OCI-M2 (cell line): Measurements from ENCODE around the gene SLC22A3.
"Not testable (repeated sequence)": the region's sequence is repeated elsewhere in the genome, so short reads cannot be mapped to it uniquely, and the experiment has no call there.

Experiments
- DNase-seq: peaks from one replicate; lab custom pipeline; 2025; ENCODE audit not compliant: unreplicated experiment; lab: John Stamatoyannopoulos, UW

Gene SLC22A3, protein sequence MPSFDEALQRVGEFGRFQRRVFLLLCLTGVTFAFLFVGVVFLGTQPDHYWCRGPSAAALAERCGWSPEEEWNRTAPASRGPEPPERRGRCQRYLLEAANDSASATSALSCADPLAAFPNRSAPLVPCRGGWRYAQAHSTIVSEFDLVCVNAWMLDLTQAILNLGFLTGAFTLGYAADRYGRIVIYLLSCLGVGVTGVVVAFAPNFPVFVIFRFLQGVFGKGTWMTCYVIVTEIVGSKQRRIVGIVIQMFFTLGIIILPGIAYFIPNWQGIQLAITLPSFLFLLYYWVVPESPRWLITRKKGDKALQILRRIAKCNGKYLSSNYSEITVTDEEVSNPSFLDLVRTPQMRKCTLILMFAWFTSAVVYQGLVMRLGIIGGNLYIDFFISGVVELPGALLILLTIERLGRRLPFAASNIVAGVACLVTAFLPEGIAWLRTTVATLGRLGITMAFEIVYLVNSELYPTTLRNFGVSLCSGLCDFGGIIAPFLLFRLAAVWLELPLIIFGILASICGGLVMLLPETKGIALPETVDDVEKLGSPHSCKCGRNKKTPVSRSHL

DNA sequence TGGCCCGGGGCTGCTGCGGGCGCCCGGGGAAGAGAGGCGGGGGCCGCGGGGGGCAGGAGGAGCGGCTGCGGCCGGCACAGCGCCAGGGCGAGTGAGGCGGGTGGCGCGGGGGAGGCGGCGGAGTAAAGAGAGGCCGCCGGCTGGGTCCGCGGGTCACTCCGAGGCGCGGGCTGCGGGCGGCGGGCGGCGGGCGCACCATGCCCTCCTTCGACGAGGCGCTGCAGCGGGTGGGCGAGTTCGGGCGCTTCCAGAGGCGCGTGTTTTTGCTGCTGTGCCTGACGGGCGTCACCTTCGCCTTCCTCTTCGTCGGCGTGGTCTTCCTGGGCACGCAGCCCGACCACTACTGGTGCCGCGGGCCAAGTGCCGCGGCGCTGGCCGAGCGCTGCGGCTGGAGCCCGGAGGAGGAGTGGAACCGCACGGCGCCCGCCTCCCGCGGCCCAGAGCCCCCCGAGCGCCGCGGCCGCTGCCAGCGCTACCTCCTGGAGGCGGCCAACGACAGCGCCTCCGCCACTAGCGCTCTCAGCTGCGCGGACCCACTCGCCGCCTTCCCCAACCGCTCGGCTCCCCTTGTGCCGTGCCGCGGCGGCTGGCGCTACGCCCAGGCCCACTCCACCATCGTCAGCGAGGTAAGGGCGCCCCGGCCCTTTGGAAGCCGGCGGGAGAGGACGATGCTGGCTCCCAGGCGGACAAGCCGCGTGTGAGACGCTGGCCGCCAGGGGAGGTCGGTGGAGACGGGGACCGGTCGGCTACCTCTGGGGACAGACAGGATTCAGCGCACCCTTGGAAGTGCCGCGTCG is at the start of gene SLC22A3:
SLC22A3 (plus strand) TSS at position 156 of the 797 bp plus-strand sequence; CDS start at position 198, 42 bp downstream.
- no peak for DNase-seq

DNA sequence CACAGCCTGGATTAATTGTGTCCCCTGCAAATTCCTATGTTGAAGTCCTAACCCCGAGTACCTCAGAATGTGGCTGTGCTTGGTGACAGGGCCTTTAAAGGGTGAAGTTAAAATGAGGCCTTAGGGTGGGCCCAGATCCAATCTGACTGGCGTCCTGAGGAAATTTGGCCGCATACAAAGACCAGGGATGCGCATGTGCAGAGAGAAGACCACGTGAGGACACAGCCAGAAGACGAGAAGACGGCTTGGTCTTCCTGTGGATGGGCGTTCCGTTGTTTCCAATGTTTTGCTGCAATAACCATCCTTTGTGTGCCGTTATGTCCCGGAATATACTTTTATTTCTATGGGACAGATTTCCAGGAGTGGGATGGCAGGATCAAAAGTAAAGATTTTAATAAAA is 48.6 kb upstream of the SLC22A3 start:
- no peak for DNase-seq

DNA sequence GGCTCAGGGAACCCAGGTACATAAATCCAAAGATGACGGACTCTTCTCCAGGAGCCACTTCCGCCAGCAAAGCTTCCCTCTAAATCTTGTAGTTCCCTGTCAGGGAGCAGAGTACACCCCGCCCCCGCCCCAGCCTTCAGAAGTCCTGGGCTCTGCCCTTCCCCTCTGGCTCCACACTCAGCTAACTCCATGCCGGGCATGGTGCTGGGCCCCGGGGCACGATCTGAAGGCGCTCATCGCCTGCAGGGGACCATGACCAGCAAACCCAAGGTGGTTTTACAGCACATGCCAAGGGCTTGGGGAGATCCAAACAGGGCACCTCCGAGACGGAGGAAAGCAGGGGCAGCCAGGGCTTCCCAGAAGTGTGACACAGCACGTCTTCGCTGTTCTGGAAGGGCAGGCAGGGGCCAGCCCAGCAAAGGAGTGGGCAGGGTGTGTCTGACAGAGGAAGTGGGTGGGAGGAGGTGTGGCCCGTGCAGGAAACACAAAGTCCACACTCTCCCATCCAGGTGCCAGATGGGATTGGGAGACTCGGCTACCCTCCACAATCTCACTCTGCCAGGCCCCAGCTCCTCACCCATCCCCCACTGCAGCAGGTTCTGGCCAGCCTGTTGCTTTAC is 48.0 kb upstream of the SLC22A3 start:
- no peak for DNase-seq

DNA sequence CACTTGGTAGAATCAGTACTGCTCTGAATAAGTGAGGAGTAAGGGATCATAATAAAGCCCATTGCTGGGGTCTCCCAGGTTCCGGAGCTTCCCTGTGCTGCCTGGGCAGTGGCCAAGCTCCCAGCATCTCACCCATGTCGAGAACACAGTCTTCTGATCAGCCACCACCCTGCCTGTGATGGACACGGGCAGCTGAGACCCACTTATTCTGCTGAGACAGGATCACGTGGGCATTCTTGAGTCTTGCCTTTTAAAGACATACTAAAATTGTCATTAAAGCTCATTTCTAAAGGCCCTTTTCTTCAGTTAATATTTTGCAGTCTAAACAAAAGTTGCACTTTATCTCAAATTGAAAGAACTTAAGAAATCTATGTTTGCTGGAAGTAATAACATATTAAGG is 46.8 kb upstream of the SLC22A3 start:
- no peak for DNase-seq

DNA sequence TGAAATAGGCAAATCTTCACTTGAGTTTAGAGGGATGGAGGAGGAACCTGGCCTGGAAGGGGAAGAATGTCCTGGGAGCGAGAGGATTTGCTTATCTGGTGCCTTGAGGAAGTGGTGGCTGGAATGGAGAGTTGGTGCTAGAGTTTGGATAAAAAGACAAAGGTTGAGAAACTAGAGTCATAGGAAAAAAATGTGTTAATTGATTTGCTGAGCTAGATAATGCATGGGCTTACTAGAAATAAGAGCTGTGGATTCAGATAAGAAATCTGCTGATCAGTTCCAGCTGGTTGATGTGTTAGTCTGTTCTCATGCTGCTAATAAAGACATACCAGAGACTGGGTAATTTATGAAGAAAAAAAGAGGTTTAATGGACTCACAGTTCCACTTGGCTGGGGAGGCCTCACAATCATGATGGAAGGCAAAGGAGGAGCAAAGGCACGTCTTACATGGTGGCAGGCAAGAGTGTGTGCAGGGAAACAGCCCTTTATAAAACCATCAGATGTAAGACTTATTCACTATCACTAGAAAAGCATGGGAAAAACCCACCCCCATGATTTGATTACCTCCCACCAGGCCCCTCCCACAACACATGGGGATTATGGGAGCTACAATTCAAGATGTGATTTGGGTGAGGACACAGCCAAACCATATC is 45.6 kb upstream of the SLC22A3 start:
- DNase-seq: not testable (repeated sequence)

DNA sequence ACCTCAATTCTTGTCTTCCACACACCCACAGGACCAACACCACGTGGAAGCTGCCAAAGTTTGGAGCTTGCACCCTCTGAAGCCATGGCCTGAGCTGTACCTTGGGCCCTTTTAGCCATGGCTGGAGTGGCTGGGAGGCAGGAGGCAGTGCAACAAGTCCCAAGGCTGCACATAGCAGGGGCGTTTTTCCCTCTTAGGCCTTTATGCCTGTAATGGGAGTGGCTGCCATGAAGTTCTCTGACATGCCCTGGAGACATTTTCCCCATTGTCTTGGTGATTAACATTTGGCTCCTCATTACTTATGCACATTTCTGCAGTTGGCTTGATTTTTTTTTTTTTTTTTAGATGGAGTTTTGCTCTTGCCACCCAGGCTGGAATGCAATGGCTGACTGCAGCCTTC is 44.4 kb upstream of the SLC22A3 start:
- DNase-seq: no peak

DNA sequence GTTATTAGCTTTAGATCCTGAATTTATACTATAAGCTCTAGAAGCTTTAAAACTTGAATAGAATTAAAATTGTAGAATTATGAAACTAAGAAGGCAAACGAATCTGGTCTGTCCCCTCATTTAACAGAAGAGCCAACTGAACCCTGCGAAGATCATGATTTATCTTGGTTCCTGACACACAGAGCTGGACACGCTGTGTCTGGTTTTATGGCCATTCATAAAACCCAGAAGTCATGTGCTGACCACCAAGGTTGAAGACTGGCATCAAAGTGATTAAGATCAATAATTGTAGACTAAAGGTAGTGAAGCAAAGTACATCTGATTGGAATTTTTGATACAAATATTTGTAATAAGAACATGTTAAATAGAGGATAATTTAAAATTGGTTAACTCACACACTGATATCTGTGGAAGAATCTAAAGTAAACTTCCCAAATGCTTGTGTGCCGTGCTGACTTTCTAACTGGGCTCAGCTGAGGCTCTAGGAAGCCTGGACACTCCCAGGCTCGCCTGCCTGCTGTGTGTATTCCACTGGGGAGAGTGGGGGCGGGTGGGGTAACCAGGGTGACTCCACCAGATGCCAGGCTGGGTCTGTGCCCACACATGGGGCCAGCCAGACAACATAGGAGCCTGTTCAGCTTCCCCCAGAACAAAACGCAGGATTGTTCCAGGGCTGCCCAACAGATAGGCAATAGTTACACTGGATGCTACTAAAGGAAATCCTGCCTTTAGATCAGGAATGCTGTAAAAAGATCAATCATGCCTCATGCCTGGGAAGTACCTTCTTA is 42.1 kb upstream of the SLC22A3 start:
- DNase-seq: no peak

DNA sequence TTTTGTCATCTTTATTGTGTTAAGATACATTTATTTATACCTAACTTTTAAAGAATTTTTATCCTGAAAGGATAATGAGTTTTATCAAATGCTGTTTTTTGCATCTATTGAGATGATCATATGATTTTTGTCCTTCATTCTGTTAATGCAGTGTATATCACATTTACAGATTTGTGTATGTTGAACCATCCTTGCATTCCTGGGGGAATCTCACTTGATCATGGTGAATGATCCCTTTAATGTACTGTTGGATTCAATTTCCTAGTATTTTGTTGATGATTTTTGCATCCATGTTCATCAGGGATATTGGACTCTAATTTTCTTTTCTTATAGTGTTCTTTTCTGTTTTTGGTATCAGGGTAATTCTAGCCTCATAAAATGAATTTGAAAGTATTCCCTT is 38.5 kb upstream of the SLC22A3 start:
- DNase-seq: no peak

DNA sequence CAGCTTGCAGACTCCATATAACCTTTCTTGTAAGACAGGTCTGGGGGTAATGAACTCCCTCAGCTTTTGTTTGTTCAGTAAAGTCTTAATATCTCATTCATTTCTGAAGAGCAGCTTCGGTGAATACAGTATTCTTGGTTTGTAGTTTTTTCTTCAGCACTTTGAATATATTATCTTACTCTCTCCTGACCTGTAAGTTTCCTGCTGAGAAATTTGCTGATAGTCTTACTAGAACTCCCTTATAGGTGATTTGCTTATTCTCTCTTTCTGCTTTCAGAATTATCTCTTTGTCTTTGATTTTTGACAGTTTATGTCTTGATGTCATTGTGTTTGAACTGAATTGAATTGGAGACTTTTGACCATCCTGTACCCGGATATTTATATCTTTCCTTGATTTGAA is 35.3 kb upstream of the SLC22A3 start:
- no peak for DNase-seq

DNA sequence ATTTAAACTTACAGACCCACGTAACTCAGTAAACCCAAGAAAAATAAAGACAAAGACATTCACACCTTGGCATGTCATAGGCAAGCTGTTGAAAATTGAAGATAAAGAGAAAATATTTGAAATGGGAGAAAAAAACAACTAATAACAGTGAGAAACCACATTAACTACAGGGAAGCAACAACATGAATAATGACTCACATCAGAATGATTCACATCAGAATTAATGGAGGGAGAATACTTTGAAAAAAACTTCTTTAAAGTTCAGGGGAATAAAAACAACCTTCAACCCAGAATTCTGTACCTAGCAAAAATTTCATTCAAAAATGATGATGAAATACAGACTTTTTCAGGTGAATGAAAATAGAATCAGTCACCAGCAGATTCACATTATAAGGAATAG is 32.9 kb upstream of the SLC22A3 start:
- no peak for DNase-seq

DNA sequence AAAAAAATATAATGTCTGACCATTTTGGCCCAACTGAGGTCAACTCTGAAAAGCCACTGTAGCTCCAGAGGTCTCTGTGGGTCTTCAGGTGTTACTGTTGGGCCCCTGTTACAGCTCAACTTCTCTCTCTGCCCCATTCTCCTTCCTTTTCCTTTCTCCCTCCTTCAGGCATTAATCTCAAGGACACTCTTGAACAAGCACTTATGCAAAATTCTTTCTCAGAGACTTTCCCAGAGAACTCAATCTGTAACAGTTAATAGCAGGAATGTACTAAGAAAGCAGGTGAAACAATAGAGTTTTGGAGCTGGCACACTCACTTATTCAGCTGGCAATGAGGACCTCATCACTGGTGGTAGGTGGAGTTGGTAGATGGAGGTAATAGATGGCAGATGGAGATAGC is 31.9 kb upstream of the SLC22A3 start:
- no peak for DNase-seq

DNA sequence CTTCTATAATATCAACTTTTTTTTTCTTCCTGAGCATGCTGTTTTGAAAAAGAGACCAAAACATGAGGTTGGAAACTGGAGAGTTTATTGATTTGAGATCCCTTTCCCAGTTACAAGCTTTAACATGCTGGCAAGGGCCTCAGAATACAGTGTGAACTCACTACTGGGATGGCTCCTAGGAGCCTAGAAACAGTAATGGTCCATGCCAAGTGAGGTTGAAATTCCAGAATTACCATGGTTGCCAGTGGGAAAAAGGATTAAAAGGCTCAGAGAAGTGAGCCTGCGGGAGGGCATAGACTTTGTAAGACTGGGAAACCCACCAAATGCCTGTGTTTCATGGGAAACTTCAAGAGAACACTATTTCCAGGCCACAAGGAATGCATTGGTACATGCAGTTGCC is 28.9 kb upstream of the SLC22A3 start:
- DNase-seq: no peak

DNA sequence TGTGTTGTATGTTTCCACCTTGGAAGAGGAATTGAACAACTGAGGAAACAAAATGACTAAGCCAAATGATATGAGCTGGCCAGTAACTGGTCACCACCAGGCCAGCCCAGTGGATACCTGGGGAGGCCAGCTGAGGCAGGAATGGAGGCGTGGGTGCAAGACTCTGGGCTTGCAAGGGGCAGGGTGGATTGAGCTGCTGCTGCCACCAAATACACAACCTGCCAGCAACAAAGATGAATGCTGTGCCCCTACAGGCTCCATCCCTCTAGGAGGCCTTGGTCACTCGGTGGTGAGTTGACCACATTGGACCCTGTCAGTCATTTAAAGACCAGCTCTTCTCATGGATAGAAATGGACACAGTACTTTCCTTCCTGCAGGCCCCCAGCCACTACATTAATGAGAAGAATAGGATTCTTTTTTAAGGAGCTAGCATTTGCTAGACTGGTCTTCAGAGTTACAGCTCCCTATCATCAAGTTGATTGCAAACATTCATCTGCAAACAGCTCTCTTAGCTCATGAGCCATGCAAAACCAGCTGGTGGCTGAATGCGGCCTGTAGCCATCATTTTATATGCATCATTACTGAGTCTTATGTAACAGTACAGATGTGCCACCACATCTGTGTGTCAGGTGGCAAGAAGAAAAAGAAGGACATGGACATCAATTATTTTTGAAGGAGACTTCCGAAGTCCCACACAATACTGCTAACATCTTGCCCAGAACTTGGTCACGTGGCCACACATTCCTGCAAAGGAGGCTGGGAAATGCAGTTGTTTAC is 26.3 kb upstream of the SLC22A3 start:
- no peak for DNase-seq

DNA sequence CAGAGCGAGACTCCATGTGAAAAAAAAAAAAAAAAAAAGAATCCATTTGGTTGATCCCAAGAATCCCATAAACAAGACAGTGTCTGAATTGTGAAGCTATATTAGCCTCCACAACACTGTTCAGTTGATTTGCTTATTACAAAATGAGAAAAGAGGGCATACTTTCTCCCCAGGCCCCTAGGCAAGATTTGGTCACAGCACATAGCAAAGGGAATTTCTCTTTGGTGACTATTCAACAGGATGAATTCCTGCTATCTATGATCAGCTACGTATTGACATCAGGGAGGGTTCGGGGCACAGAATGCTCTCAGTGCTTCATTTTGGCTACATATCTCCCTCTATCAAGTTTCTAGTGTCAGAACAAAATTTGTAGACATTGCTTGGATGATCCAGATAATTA is 20.2 kb upstream of the SLC22A3 start:
- DNase-seq: no peak

DNA sequence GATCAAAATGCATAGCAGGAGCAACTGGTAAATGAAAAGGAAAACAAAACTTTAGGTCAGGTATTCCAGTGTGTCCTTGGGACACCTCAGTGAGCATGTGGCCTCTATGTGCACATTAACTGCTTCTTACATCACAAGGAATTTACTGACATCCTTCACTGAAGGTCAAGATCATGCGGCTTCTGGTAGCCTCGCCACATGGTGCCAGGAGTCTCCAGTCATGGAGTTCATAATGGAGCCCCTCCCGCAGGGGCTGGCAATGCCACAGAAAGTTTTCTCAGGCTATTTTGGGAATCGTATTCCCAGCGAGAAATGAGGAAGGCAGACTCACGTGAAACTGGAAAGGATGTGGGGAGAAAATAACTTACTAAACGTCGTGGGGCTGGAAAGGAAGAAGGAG is 19.7 kb upstream of the SLC22A3 start:
- DNase-seq: no peak

DNA sequence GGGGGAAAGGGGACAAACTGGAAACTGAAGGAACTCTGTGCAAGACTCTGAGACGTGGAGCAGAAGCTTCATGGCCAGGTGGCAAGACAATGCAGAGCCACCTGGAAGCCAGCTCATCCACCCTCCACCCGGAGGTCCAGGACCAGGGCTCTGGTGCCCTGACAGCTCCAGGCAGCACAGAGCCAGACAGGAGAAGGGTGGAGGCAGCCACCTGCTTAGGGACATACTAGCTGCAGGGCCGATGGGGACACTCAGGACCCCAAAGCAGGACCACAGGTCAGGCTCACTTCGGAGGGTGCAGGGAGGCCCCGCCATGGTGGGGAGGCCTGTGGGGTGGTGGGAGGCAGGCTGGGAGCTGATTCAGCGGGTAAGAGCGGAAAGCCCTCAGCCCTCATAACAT is 19.0 kb upstream of the SLC22A3 start:
- DNase-seq: no peak

DNA sequence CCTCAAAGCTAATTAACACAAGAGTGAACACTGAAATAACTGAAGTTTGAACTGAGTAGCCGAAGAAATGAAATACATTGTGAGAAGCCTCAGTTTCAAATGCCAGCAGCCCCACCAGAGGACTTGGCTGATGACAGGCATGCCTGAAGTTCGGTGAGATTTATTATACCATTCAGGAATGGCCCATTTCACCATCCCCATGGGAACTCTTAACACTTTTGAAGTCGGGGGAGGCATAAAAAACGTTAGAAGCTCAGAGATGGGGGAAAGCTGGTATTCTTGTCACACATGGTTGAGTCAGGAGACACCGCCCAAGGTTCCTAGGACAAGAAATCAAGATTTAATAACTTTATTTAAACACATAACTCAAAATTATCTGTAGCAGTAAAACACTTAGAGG is 17.6 kb upstream of the SLC22A3 start:
- DNase-seq: no peak

DNA sequence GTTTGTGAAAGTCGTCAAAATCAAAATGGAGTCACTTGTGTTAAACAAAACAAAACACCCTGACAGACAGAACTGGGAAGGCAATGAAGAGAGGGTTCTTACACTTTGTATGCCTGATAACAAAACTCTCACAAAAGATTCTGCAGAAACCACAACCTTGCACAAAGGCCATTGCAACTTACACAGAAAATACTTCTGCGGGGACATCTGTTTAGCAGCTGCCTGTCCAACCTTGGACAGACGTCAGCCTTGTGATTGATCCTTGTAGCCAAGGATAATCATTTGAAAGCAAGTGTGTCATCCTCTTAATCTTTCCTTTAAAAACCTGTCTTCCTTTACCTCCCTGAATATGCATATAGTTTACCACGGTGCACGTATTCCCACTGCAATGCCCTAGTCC is 17.0 kb upstream of the SLC22A3 start:
- no peak for DNase-seq

DNA sequence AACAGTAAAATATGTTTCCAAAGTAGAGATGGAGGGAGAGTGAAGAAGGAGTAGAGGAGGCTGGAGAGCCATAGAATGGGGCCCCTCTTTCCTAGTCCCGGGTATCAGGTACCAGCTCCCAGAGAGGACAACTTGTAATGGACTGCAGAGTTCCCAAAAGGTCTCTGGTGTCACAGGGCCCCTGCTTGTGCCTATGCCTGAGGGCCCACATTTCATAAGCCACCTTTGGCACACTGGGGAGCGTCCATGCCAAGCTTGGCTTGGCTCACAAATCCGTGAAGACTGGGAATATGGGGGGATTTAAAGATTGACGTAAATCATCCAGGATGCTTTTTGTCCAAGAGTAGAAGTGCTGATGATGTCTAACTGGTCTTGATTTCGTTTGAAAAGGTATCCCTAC is 16.4 kb upstream of the SLC22A3 start:
- DNase-seq: no peak

DNA sequence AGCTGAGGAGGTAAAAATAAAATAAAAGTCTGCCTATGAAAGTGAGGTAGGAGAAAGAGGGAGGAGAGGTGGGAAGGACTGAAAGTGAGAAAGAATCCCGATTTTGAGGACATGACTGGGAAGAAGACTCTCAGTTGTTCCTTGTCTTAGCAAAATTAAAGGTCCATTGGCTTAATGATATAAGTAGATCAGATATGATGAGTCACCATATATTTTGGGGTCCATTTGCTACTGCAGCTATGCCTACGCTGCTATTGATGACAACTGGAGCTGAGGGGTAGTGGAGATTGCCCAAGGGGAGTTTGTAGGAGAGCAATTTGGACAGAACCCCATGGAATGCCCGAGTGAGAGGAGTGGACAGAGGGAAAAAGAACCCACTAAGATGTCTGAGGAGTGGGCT is 15.1 kb upstream of the SLC22A3 start:
- no peak for DNase-seq
